ENCODE data around the gene LTF.

- no peak for TF ChIP-seq EZH2 (IDR thresholded peaks at IDR 0.05; ENCODE audit: low read depth)
- TF ChIP-seq, protein P1, sequence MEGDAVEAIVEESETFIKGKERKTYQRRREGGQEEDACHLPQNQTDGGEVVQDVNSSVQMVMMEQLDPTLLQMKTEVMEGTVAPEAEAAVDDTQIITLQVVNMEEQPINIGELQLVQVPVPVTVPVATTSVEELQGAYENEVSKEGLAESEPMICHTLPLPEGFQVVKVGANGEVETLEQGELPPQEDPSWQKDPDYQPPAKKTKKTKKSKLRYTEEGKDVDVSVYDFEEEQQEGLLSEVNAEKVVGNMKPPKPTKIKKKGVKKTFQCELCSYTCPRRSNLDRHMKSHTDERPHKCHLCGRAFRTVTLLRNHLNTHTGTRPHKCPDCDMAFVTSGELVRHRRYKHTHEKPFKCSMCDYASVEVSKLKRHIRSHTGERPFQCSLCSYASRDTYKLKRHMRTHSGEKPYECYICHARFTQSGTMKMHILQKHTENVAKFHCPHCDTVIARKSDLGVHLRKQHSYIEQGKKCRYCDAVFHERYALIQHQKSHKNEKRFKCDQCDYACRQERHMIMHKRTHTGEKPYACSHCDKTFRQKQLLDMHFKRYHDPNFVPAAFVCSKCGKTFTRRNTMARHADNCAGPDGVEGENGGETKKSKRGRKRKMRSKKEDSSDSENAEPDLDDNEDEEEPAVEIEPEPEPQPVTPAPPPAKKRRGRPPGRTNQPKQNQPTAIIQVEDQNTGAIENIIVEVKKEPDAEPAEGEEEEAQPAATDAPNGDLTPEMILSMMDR (conservative IDR thresholded peaks at IDR 0.05): no peak
These were observed 56.7 kb downstream of the LTF start for GRCh38 chr3:46407970-46408369.
